Astrocyte (in vitro differentiated cells and primary cell): Measurements from ENCODE around the gene TNFSF15.

Experiments
- EZH2 ChIP-seq: IDR thresholded peaks from 2 replicates; pipeline ENCODE4 v1.6.1; 2012; ENCODE audit warnings: mild to moderate bottlenecking, low read length, inconsistent platforms; ENCODE audit not compliant: insufficient read depth
- TF ChIP-seq, protein P1 (sequence below): IDR thresholded peaks from 2 replicates; pipeline ENCODE4 v1.5.1; 2011; ENCODE audit warnings: low read depth, mild to moderate bottlenecking, inconsistent platforms, low read length, moderate library complexity; ENCODE audit not compliant: insufficient read depth

DNA sequence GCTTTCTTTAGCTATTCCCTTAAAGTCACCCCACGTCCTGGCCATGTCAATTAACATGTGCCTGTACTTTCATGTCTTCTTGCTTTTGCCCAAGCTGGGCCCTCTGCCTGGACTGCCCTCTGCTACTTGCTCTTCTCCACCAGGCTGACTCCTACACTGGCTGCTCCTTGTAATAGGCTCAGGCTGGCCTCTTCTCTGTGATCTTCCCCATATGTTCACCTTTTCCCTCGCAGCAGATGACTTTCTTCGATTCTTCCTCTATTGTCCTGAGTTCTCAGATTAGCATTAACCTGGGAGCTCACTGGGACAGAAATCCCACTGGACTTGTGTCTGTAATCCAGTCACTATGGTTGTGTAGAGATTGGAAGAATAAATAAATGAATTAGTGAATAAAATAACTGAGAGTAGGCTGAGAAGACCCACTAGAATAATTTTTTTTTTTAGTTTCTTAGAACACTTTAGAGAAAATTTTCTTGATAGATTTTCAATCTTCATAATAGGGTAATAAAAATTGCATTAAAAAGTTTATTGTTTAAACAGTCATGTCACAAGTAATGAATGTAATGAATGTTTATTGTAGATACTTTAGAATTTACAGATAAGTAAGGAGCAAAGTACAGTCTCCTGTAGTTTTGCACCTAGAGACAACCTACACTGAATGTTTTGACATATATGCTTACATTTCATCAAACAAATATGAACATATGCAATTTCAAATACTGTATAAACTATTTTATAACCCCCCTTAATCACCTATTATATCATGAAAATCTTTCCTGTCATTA, 47.4 kb upstream of the TNFSF15 start:
- TF ChIP-seq, protein P1, sequence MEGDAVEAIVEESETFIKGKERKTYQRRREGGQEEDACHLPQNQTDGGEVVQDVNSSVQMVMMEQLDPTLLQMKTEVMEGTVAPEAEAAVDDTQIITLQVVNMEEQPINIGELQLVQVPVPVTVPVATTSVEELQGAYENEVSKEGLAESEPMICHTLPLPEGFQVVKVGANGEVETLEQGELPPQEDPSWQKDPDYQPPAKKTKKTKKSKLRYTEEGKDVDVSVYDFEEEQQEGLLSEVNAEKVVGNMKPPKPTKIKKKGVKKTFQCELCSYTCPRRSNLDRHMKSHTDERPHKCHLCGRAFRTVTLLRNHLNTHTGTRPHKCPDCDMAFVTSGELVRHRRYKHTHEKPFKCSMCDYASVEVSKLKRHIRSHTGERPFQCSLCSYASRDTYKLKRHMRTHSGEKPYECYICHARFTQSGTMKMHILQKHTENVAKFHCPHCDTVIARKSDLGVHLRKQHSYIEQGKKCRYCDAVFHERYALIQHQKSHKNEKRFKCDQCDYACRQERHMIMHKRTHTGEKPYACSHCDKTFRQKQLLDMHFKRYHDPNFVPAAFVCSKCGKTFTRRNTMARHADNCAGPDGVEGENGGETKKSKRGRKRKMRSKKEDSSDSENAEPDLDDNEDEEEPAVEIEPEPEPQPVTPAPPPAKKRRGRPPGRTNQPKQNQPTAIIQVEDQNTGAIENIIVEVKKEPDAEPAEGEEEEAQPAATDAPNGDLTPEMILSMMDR = no peak
- TF ChIP-seq EZH2 = no peak
